Activated T-helper 1 cell treated with Interleukin-2 at 50 U/mL for 16 hours (primary cell): ENCODE data around the gene OTOP3.

Source experiments
- DNase-seq: peaks from one replicate; pipeline ENCODE4 v3.0.0-alpha.2; 2020; ENCODE audit warnings: low read depth

Gene OTOP3

DNA sequence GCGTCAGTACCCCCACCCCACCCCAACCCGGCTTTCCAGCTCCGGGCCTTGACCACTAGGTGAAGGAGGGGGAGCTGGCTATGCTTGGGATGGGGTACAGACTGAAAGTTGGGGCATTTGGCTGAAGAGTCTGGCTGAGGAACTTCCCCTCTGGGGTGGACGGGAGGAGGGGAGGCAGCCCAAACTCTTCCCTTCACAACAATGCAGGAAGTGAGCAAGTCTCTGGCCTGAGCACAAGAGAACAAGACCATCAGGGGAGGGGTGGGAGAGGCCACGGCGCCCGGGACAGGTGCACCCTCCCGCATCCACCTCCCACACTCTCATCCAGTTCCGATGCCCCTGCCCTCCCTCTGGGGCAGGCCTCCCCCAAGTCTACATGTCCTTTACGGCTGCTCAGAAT is 18.3 kb upstream of the OTOP3 start:
- no peak for DNase-seq

DNA sequence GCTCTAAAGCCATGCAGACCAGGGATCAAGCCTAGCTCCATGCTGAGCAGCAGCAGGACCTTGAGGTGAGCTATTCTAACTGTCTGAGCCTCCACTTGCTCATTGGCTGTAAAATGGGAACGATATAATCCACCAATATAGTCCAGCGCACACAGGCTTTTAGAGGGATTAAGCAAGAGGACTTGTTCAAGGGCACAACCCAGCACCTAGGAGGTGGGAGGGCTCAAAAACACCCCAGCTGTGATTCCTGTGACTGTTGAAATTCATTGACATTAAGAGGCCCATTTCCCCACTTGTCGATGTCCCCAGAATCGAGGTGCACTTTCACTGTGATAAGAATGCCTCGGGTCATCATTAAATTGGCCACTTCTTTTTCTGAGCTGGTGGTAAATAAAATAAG is 16.8 kb upstream of the OTOP3 start:
- no peak for DNase-seq

DNA sequence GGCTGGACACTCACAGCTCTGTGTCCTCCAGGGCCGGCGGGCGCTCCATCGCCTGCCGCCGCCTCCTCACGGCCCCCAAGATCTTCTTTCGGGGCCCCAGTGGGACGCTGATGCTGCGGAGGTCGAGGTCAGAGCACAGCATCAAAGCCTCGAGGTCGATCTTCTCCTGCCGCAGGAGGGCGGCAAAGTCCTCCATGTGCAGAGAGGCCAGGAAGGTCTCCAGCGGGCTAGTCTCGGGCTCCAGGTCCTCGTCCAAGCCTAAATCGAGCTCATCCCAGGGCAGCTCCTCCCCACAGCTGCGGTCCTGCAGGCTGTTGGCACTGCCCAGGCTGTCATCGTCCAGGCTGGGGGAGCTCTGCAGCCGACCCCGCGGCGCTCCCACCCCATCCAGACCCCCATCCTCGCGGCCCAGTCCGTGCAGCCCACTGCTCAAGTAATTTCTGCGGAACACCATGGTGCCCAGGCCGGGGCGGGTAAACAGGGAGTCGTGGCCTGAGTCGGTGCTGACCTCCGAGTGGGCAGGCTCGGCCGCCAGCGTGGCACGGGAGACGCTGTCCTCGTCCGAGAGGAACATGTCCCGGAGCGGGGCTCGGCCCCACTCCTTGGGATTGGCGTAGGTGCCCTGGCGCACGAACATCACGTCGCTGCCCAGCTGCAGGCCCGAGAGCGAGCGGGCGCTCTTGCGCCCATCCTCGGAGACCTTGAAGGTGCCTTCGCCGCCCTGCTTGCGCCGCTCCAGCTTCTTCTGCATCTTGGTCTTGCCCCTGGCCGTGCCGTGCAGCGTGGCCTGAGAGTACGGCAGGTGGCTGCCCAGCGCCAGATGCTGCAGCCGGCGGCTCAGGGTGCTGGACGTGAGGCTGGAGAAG is 16.0 kb upstream of the OTOP3 start:
- no peak for DNase-seq

DNA sequence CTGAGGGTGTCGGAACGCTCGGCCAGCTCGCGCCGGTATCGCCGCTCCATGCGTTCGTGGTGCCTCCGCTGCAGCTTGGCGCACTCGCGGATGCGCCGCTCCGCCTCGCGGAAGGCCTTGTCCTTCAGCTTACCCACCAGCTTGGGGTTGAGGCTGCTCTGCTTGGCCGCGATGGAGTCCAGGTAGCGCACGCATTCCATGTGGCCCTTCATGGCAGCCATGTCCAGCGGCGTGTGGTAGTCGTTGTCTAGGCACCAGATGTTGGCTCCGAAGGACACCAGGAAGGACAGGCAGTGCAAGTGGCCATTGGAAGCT is 15.4 kb upstream of the OTOP3 start:
- no peak for DNase-seq

DNA sequence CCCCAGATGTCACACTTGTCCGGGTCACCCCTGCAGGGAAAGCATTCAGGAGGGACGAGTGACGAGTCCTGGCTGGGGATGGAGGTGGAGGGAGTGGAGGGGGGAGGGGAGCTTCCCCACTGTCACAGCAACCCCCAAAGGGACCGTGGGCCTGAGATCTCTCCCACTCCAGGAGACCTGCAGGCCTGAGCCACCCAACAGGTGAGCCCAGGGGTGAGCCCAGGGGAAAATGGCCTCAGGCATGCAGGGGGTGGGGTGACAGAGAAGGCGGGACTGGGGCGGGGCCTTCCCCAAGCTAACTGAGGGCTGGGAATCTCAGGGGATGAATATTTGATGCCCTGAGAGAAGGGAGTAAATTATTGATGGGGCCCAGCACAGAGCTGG is 15.1 kb upstream of the OTOP3 start:
- DNase-seq, result no peak

DNA sequence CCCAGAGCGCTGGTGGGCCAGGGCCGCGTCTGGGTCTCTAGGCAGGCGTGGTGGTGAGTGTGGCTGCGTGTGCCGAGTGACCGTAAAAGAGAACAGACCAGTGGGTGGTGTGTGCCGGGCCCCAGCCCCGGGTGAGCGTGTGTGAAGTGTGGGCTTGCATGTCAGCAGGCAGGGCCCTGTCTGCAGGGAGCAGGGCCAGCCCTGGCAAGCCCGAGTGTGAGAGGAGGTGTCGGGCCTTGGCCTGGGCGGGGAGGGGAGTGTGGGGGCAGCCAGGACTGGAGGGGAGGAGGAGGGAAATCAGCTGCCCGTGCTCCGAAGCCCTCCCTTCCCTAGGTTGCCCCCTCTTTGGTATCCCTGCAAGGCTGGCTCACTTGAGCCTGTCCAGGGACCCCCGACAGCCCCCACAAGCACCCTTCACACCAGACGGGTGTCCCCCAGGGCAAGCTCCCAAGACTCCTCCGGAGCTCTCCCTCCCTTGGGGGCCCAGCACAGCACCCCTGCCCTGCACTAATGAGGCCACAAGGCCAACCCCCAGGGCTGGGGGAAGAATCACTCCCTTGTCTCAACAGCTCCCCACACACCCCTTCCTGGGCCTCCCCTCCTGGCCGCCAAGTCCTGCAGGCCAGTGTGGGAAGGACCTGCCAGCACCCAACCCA is 14.5 kb upstream of the OTOP3 start:
- no peak for DNase-seq

DNA sequence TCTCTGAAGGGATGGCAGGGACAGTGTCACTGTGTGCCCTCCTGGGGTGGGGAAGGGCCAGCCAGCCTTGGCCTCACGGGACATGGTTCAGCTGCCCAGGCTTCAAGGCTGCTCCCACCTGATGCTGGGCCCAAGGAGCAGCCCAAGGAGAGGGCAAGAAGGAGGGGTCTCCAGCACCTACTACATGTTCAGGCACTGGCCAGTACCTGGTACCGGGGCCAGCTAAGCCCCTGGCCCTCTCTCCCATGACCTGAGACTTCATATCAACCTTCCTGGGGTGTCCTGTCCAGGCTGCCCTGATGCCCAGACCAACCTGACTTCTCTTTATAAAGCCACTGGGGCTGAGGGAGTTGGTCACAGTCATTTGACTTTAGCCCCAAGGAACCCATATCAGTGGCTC is 13.9 kb upstream of the OTOP3 start:
- DNase-seq, result no peak

DNA sequence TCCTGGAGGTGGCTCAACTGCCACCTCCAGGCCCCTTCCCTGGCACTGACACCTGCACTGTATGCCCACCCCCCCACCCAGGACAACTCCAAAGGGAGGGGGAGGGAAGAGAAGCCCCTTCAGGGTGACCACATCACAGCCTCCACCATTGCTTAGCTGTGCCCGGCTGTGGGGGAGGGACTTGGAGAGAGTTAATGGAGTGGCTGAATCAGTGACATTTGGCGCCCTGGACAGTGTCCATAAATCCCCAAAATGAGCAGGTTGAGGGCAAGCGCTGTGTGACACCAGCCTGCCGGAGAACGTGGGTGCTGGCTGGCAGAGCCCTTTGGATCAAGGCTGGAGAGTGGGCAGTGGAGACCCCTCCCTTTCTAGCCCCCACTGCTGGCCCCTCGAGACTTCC is 13.5 kb upstream of the OTOP3 start:
- DNase-seq, result no peak

DNA sequence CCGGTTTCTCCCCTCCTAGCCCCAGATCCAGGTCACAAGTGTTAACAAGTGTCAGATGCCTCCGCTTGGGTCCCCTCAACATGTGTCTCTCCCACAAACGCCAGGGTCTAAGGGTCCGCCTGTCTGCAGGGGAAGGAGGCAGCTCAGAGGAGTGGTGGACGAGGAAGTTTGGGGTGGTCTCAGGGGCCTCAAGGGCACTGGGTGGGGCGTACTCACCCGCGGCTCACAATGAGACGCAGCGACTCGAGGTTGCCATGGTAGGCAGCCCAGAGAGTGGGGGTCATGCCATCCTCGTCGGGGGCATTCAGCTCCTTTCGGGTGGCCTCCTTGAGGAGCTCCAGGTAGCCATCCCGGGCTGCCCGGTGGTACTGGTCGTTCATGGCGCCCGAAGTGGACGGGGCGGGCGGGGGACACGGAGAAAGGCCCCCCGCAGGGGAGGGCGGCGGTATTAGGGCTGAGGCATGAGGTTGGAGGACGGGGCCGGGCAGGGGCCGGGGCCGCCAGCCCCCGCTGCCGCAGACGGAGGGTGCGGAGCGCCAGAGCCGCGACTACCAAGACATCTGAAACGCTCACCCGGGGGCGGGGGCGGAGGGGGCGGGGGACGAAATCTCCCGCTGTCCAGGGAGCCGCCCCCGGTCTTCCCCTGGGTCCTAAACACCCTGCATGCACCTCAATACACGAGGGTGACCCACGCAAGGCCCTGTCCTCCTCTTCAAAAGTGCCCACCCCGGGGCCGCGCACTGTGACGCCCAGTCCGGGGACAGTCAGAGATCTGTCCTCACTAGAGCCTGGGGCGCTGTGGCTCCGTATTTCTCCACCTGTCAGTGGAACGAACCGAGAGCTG is 12.8 kb upstream of the OTOP3 start, which contains the start of gene USH1G:
Gene USH1G, minus strand, starts transcription at position 562 of the 844 bp plus-strand sequence. Its CDS starts 182 bp downstream, at position 380.
- DNase-seq, result no peak

DNA sequence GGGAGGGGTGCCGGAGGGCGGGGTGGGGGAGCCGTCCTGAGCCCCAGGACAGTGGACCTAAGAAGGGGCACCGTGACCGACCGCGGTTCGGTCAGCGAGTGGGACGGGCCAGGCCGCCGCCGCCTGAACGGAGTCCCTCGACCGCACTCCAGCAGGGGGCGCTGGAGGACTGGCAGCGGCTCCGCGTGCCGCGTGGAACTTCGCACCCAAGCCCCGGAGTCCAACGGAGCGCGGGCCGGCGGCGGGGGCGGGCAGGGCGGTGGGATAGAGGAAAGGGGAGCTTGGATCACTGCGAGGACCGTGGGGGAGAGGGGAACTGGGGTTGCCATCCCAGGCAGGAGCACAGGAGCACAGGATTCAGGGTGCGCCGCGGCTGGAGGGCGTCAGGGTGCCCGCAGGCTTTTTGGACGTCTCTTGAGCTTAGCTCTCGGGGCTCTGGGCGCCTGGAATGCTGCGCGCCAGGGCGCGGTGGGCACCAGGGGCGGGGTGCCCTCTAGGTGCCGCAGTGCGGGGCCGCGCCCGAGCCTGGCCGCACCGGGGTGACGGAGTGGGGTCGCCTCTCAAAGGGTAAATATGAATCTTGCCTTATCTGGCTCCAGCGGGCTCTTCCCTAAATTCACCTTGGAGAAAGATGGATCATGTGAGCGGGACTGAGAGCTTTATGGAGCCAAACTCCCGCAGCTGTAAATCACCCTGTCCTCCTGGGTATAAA is 12.0 kb upstream of the OTOP3 start:
- peak; percentile 52 for DNase-seq

DNA sequence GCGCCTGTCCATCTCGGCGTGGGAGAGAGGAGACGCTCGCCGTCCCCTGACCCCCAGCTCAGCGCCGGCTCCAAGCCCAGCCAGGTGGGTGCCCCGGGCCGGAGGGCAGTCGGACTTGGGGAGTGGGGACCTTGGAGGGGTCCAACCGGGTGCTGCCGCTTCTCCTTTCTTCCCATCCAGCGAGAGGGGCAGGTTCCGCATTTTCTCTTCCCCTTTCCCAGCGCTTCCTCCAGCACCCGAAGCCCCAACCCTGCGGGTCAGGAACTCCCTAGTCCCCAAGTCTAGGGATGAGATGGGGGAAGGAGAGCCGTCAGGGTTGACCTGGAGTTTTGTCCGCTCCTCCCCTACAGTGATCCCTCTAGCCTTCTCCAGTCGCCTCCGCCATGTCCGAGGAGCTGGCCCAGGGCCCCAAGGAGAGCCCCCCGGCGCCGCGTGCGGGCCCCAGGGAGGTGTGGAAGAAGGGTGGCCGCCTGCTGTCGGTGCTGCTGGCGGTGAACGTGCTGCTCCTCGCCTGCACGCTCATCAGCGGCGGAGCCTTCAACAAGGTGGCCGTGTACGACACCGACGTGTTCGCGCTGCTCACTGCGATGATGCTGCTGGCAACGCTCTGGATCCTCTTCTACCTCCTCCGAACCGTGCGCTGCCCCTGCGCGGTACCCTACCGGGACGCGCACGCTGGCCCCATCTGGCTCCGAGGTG is 11.3 kb upstream of the OTOP3 start, which contains the start of gene OTOP2:
Gene OTOP2, plus strand, starts transcription at position 24 of the 699 bp plus-strand sequence. Its CDS starts 360 bp downstream, at position 384.
- no peak for DNase-seq

DNA sequence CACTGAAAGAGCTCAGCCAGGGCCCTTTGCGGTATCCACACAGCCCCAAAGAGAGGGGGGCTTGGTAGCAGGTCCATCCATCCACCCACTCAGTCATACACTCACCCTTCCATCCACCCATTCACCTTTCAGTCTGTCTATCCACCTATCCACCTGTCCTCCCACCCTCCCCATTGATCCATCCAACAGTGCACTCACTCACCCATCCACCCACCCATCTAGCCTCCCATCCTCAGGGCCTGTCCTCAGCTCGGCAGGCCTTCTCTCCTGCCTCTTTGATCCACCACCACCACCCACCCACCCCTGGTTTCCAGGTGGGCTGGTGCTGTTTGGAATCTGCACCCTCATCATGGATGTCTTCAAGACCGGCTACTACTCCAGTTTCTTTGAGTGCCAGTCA is 10.5 kb upstream of the OTOP3 start:
- DNase-seq, result no peak

DNA sequence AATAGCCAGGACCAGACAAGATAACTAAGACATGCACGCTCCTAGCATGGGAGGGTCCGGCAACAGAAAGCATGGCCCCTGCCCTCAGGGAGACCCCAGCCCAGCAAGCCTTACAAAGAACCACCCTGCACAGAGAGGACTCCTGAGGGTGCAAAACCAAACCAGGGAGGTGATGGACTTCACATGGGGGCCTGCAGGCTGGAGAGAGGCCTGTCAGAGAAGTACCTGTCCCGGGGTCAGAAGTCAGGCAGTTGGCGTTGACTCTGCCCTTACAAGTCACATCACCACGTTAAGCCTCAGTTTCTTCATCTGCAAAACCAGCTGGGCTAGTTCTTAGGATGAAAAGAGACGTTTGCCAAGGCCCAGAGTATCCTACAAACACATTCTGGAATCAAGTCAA is 6.9 kb upstream of the OTOP3 start:
- DNase-seq, result no peak

DNA sequence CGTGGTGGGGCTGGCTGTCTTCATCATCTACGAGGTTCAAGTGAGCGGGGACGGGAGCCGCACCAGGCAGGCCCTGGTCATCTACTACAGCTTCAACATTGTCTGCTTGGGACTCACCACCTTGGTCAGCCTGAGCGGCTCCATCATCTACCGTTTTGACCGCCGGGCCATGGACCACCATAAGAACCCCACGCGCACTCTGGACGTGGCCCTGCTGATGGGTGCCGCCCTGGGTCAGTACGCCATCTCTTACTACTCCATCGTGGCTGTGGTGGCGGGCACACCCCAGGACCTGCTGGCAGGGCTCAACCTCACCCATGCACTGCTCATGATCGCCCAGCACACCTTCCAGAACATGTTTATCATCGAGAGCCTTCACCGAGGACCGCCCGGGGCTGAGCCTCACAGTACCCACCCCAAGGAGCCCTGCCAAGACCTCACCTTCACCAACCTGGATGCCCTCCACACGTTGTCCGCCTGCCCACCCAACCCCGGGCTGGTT is 5.1 kb upstream of the OTOP3 start:
- DNase-seq, result no peak

DNA sequence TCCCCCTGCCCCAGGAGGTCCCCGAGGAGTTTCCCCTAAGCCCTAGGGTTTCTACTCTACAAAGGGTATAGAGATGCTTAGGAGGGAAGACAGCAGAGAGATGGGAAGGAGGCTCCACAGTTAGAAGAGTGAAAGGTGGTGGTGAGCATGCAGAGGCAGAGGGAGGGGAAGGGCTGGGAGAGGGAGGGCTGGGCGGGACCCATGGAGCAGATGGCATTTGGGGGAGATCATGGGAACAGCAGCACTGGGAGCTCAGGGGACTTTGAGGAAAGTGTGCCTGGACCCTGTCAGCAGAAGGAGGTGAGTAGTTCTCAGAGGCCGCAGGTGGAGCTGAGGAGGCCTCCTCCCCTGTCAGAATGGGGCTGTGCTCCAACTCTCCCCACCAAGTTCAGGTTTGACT is 650 bp upstream of the OTOP3 start:
- DNase-seq, result no peak

DNA sequence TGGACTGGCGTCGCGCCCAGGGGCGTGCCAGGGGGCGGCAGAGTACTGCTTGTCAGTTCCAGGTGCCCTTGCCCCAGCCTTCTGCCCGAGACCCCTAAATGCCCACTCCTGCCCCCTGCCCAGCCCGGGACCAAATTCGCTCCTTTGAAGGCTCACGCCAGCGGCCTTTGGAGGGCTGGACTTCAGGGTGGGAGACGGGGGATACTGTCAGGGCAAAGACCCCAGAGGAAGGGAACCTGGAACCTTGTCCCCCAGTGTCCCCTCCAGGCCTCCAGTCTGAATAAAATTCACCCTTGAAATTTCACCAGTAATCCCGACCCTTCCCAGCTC is 737 bp downstream of the OTOP3 start:
- no peak for DNase-seq

DNA sequence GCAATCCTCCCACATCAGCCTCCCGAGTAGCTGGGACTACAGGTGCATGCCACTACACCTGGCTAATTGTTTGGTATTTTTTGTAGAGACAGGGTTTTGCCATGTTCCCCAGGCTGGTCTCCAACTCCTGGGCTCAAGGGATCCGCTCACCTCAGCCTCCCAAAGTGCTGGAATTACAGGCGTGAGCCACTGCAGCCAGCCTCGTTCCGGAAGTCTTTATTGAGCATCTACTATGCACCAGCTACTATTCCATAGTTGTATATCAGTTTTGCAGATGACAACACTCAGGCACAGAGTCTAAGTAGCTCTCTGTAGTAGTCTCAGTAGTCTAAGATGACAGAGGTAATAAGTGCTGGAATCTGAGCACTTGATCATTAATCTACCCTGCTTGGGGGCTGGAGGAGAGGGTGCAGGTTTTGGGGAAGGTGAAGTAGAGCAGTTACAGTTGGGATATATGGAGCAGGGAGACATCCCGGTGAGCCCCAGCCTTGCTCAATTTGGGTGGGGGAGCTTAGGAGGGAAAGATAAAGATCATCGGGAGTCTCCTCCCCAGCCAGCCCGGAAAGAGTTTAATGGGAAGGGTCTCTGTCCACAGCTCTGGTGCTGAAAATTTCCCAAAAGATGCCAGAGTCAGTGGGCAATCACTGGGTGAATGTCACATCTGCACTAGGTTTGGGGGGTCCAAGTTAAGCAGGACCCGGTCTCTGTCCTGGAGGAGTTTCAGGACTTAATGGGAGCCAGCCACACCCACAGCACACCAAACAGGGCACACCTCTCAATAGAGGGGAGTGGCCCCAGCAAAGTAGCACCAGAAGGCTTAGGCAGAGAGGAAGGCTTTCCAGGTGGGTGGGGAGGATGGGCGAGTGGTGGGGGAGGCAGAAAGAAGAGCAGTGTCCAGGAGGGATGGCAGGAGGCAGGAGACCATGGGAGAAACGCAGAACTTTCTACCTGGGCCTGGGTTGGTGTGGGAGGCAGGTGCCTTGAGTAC is 1.7 kb downstream of the OTOP3 start:
- no peak for DNase-seq

DNA sequence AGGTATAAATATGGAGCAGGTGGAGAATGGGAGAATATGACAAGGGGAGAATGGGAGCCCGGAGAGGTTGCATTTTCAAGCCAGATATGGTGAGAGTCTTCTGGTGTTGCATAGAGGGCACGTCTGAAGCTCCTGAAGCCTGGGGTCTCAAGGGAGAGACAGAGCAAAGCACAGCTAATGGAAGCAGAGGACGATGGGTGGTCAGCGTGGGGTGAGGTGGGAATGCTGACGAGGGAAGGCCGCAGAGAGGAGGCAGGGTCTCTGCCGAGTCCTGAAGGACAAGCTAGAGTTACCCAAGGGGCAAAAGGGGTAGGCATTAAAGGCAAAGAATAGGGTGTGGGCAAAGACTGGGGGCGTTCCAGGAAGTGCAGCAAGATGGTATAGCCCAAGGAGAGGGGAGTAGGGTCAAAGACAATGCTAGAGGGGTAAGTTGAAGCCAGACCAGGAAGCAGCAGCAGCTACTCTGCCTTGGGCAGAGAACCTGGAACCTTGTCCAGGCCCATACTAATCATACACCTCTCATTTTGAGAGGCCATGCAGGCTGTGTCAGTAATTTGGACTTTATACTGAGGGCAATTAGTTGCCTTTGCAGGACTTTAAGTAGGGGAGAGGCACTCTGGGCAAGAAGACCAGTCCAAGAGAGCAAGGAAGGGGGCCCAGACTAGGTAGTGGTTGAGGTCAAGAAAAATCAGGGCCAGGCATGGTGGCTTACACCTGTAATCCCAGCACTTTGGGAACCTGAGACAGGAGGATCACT is 2.7 kb downstream of the OTOP3 start:
- no peak for DNase-seq

DNA sequence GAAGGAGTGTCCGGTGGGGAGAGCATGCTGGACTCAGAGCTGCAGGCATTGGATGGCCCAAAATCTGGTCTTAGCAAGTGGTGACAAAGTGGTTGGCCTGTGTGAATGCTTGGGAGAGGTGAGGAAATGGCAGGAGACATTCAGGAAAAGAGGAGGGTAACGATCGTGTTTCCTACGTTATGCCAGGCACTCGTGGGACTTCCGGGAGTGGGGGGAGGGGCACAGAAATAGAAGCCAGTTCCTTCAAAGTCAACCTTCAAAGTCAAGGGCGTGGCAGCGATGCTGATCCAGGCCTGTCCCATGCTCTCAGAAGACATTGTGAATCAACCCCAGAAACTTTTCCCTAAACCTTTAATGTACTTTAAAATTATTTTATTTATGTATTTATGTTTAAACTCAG is 3.8 kb downstream of the OTOP3 start:
- DNase-seq, result no peak
